Measurements from ENCODE around the gene EPHA7. TPM values are rescaled to one million over a fixed set of nuclear protein-coding genes. Genes with fewer than 3 reads are reported as not detected.

EPHA7 gene
- total RNA-seq, 1 experiment from 2014 or later, result not detected

DNA sequence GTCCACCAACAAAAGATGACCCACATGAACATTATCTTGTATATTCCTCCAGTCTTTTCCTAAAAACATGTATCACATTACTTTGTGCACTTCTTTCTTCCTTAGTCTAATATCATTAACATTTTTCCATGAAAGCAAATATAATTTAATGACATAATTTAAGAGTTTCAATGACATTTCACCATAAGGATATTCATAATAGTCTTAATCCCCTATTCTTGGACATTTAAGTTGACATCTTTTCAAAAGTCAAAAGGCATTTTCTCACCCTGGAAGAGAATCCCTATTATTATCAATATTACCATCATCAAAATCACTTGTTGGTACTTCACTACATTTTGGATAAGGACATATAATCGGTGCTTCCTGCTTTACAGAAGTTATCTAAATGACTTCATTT lies 31.3 kb downstream of the EPHA7 start:
- Mint-ChIP-seq H3K4me3 (ENCODE audit: unreplicated experiment) (no peak overlapping the region), H3K27ac (ENCODE audit: unreplicated experiment) (no peak overlapping the region), H3K4me1 (ENCODE audit: low read depth, unreplicated experiment) (no peaks in the 10 kb centered on the region), H3K36me3 (ENCODE audit: insufficient read depth, unreplicated experiment) (no peaks in the 10 kb centered on the region), H3K9me3 (ENCODE audit: unreplicated experiment) (no peaks in the 10 kb centered on the region), H3K27me3 (ENCODE audit: insufficient read depth, unreplicated experiment) (no peaks in the 10 kb centered on the region)
- Histone ChIP-seq H3K4me3 (ENCODE audit: low read depth, low read length) (no peak overlapping the region), H3K4me1 (no peaks in the 10 kb centered on the region), H3K27me3 (replicated peaks; ENCODE audit: control insufficient read depth, insufficient read depth, low read length) (no peaks in the 10 kb centered on the region), H3K36me3 (ENCODE audit: control insufficient read depth, insufficient read depth, low read length) (no peaks in the 10 kb centered on the region), H3K9me3 (no peaks in the 10 kb centered on the region)
- ChIA-PET CTCF (no interaction called here), POLR2A (no interaction called here)
- no peak for DNase-seq
- intact Hi-C loops (cut with micrococcal nuclease; ENCODE audit: unreplicated experiment), result no loop called here
- TF ChIP-seq, protein P1, sequence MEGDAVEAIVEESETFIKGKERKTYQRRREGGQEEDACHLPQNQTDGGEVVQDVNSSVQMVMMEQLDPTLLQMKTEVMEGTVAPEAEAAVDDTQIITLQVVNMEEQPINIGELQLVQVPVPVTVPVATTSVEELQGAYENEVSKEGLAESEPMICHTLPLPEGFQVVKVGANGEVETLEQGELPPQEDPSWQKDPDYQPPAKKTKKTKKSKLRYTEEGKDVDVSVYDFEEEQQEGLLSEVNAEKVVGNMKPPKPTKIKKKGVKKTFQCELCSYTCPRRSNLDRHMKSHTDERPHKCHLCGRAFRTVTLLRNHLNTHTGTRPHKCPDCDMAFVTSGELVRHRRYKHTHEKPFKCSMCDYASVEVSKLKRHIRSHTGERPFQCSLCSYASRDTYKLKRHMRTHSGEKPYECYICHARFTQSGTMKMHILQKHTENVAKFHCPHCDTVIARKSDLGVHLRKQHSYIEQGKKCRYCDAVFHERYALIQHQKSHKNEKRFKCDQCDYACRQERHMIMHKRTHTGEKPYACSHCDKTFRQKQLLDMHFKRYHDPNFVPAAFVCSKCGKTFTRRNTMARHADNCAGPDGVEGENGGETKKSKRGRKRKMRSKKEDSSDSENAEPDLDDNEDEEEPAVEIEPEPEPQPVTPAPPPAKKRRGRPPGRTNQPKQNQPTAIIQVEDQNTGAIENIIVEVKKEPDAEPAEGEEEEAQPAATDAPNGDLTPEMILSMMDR (IDR thresholded peaks at IDR 0.05; ENCODE audit: insufficient read depth in 1 of 2, low read depth in 1 of 2, low read length in 1 of 2, severe bottlenecking in 1 of 2, unreplicated experiment in 1 of 2), result no peak
- no TSS peak for BruUV-seq (replicated peaks)

- H3K27me3 Mint-ChIP-seq (ENCODE audit: insufficient read depth, unreplicated experiment), result no peaks in the 10 kb centered on the region
- no peak overlapping the region for H3K27ac Mint-ChIP-seq (ENCODE audit: unreplicated experiment)
- H3K4me1 Mint-ChIP-seq (ENCODE audit: low read depth, unreplicated experiment), result no peaks in the 10 kb centered on the region
- no TSS peak for BruUV-seq (replicated peaks)
- no peaks in the 10 kb centered on the region for H3K36me3 Mint-ChIP-seq (ENCODE audit: insufficient read depth, unreplicated experiment)
- CTCF ChIA-PET, result no interaction called here
- H3K4me3 ChIP-seq (ENCODE audit: low read depth, low read length), result no peak overlapping the region
- no peak overlapping the region for H3K4me3 Mint-ChIP-seq (ENCODE audit: unreplicated experiment)
- H3K27me3 ChIP-seq (replicated peaks; ENCODE audit: control insufficient read depth, insufficient read depth, low read length), result no peaks in the 10 kb centered on the region
- H3K4me1 ChIP-seq, result no peaks in the 10 kb centered on the region
- intact Hi-C loops (cut with micrococcal nuclease; ENCODE audit: unreplicated experiment), result no loop called here
- DNase-seq, result no peak
- no peaks in the 10 kb centered on the region for H3K36me3 ChIP-seq (ENCODE audit: control insufficient read depth, insufficient read depth, low read length)
- H3K9me3 Mint-ChIP-seq (ENCODE audit: unreplicated experiment), result no peaks in the 10 kb centered on the region
- POLR2A ChIA-PET, result no interaction called here
- no peaks in the 10 kb centered on the region for H3K9me3 ChIP-seq
- TF ChIP-seq, protein P1 (IDR thresholded peaks at IDR 0.05; ENCODE audit: insufficient read depth in 1 of 2, low read depth in 1 of 2, low read length in 1 of 2, severe bottlenecking in 1 of 2, unreplicated experiment in 1 of 2), result no peak
Measured at GRCh38 chr6:93376026-93376540, 43.3 kb downstream of the EPHA7 start.

DNA sequence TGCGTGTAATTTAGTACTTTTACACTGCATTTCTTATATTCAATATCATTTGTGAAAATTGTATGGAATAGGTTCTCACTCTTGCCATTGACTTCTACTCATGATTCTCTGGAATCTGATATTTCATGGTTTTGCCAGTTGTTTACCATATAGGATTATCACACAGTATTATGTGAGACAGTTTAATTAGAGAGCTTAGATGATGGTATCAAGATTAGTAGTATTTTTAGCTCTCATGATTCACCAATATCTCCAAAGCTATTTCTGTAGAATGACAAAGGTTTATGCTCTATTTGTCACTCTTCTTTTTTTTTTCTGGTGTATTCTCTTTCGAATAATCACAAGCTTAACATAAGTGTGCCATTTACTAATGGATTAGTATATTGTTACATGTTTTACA lies 45.9 kb downstream of the EPHA7 start:
- no peaks in the 10 kb centered on the region for H3K36me3 ChIP-seq (ENCODE audit: control insufficient read depth, insufficient read depth, low read length)
- no peaks in the 10 kb centered on the region for H3K9me3 ChIP-seq
- no peak overlapping the region for H3K4me3 ChIP-seq (ENCODE audit: low read depth, low read length)
- DNase-seq, result no peak
- intact Hi-C loops (cut with micrococcal nuclease; ENCODE audit: unreplicated experiment), result no loop called here
- no peaks in the 10 kb centered on the region for H3K36me3 Mint-ChIP-seq (ENCODE audit: insufficient read depth, unreplicated experiment)
- no peaks in the 10 kb centered on the region for H3K4me1 Mint-ChIP-seq (ENCODE audit: low read depth, unreplicated experiment)
- ChIA-PET CTCF (no interaction called here), POLR2A (no interaction called here)
- H3K27ac Mint-ChIP-seq (ENCODE audit: unreplicated experiment), result no peak overlapping the region
- BruUV-seq (replicated peaks), result no TSS peak
- no peaks in the 10 kb centered on the region for H3K4me1 ChIP-seq
- no peaks in the 10 kb centered on the region for H3K9me3 Mint-ChIP-seq (ENCODE audit: unreplicated experiment)
- H3K27me3 Mint-ChIP-seq (ENCODE audit: insufficient read depth, unreplicated experiment), result no peaks in the 10 kb centered on the region
- TF ChIP-seq, protein P1 (IDR thresholded peaks at IDR 0.05; ENCODE audit: insufficient read depth in 1 of 2, low read depth in 1 of 2, low read length in 1 of 2, severe bottlenecking in 1 of 2, unreplicated experiment in 1 of 2), result no peak
- no peak overlapping the region for H3K4me3 Mint-ChIP-seq (ENCODE audit: unreplicated experiment)
- no peaks in the 10 kb centered on the region for H3K27me3 ChIP-seq (replicated peaks; ENCODE audit: control insufficient read depth, insufficient read depth, low read length)

All from Caco-2 (cell line).